ENCODE results near the gene BUB3. TPM values are rescaled to one million over a fixed set of nuclear protein-coding genes. Genes with fewer than 3 reads are reported as not detected.

Gene BUB3
- total RNA-seq, 1 experiment from 2014 or later: 180 TPM

GRCh38 chr10:123153486-123154091 is 613 bp upstream of the BUB3 start:
- ChIA-PET POLR2A (interaction anchor here (0.6 to 1.1 kb wide), 6 partner anchors 8 to 1263 kb away, joined by 3 to 10 read pairs (median 4); no protein-coding TSS in a partner anchor), CTCF (interaction anchor here (0.5 to 6.1 kb wide), 20 partner anchors 8 to 1674 kb away, joined by 3 to 43 read pairs (median 3); no protein-coding TSS in a partner anchor)
- H3K27me3 Mint-ChIP-seq (ENCODE audit: low read depth): peaks cover 38% of the 10 kb centered on the region
- DNase-seq (ENCODE audit: low spot score) (no peak), ATAC-seq (no peak)
- H3K27ac Mint-ChIP-seq: no peak overlapping the region
- peaks cover 36% of the 10 kb centered on the region for H3K36me3 Mint-ChIP-seq
- H3K9me3 Mint-ChIP-seq: no peaks in the 10 kb centered on the region
- TF ChIP-seq CTCF (IDR thresholded peaks at IDR 0.05) (no peak), MAX (CRISPR knock-in tag; IDR thresholded peaks at IDR 0.05) (no peak), ZNF232 (CRISPR knock-in tag; IDR thresholded peaks at IDR 0.05) (no peak), ZNF671 (CRISPR knock-in tag; IDR thresholded peaks at IDR 0.05) (no peak), ARID4B (CRISPR knock-in tag; IDR thresholded peaks at IDR 0.05; ENCODE audit: borderline replicate concordance) (no peak), HMGA2 (CRISPR knock-in tag; IDR thresholded peaks at IDR 0.05) (no peak)
- TF ChIP-seq, protein P1, sequence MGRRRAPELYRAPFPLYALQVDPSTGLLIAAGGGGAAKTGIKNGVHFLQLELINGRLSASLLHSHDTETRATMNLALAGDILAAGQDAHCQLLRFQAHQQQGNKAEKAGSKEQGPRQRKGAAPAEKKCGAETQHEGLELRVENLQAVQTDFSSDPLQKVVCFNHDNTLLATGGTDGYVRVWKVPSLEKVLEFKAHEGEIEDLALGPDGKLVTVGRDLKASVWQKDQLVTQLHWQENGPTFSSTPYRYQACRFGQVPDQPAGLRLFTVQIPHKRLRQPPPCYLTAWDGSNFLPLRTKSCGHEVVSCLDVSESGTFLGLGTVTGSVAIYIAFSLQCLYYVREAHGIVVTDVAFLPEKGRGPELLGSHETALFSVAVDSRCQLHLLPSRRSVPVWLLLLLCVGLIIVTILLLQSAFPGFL (CRISPR knock-in tag; IDR thresholded peaks at IDR 0.05; ENCODE audit: borderline replicate concordance): no peak
- peaks cover 75% of the 10 kb centered on the region for H3K4me1 Mint-ChIP-seq
- peak overlapping the region; percentile 99 for H3K4me3 Mint-ChIP-seq

DNA sequence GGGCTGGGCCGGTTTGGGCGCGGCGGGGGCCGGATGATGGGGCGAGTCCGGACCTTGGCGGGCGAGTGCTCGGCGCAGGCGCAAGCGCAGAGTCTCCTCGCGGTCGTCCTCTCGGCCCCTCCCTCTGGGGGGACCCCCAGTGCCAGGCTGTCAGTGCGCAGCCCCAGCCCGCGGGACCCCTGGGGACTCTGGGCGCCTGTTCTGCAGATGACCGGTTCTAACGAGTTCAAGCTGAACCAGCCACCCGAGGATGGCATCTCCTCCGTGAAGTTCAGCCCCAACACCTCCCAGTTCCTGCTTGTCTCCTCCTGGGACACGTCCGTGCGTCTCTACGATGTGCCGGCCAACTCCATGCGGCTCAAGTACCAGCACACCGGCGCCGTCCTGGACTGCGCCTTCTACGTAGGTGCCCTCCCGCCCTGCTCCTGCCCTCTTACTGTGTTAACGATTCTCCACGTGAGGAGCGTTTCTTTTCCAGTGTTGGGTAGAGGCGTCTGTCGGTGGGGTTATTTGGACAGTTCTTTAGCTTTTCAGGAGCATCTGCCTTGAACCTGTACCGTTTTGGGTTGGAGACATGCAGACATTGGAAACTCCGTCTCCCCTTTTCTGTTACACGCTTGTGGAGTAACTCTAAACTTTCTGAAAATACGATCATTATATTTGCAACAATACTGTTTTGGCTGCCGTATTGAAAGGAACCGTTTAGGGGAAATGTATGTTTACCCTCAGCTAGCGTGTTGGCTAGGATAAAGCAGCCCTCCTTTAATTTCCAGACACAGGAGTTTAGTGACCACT is 706 bp downstream of the BUB3 start:
- Mint-ChIP-seq H3K4me1 (peaks cover 77% of the 10 kb centered on the region), H3K27ac (peak overlapping the region; percentile 57; the same call in 1 of the 2 replicates)
- no peak for TF ChIP-seq ATF3 (CRISPR knock-in tag; conservative IDR thresholded peaks at IDR 0.05)
- TF ChIP-seq, protein P2, sequence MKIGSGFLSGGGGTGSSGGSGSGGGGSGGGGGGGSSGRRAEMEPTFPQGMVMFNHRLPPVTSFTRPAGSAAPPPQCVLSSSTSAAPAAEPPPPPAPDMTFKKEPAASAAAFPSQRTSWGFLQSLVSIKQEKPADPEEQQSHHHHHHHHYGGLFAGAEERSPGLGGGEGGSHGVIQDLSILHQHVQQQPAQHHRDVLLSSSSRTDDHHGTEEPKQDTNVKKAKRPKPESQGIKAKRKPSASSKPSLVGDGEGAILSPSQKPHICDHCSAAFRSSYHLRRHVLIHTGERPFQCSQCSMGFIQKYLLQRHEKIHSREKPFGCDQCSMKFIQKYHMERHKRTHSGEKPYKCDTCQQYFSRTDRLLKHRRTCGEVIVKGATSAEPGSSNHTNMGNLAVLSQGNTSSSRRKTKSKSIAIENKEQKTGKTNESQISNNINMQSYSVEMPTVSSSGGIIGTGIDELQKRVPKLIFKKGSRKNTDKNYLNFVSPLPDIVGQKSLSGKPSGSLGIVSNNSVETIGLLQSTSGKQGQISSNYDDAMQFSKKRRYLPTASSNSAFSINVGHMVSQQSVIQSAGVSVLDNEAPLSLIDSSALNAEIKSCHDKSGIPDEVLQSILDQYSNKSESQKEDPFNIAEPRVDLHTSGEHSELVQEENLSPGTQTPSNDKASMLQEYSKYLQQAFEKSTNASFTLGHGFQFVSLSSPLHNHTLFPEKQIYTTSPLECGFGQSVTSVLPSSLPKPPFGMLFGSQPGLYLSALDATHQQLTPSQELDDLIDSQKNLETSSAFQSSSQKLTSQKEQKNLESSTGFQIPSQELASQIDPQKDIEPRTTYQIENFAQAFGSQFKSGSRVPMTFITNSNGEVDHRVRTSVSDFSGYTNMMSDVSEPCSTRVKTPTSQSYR (CRISPR knock-in tag; IDR thresholded peaks at IDR 0.05): no peak
- no peak for TF ChIP-seq ATF1 (CRISPR knock-in tag; IDR thresholded peaks at IDR 0.05)
- TF ChIP-seq MAX (CRISPR knock-in tag; IDR thresholded peaks at IDR 0.05): no peak
- no peak for TF ChIP-seq E2F1 (CRISPR knock-in tag; IDR thresholded peaks at IDR 0.05)
- 0 out of 2 replicates have a peak, but pooled peaks have one; percentile 68 for TF ChIP-seq ARID4B (CRISPR knock-in tag; IDR thresholded peaks at IDR 0.05; ENCODE audit: borderline replicate concordance)

More for the DNA sequence above, 706 bp downstream of the BUB3 start:
- H3K4me3 Mint-ChIP-seq: peak overlapping the region; percentile 99
- ATAC-seq (peak; percentile 31), DNase-seq (ENCODE audit: low spot score) (peak; percentile 72)
- H3K27me3 Mint-ChIP-seq (ENCODE audit: low read depth): peaks cover 25% of the 10 kb centered on the region
- H3K9me3 Mint-ChIP-seq: no peaks in the 10 kb centered on the region
- ChIA-PET POLR2A (no interaction called here), CTCF (interaction anchor here (0.9 to 6.1 kb wide), 3 partner anchors 21 to 419 kb away, joined by 3 to 43 read pairs (median 22); no protein-coding TSS in a partner anchor)
- peaks cover 49% of the 10 kb centered on the region for H3K36me3 Mint-ChIP-seq
